ENCODE results near the gene DET1. TPM values are rescaled to one million over a fixed set of nuclear protein-coding genes. Genes with fewer than 3 reads are reported as not detected.

Gene DET1
- total RNA-seq = 8.1 and 11.0 TPM in 2 replicates

GRCh38 chr15:88546248-88547129 lies at the start of gene DET1:
DET1 (minus strand) TSS chr15:88546681; CDS start chr15:88531705, 14,976 bp downstream.

GRCh38 chr15:88467073-88467934 lies 79.2 kb downstream of the DET1 start, which contains the start of the genes MRPL46 and MRPS11:
MRPL46 (minus strand) TSS chr15:88467388; CDS start chr15:88467377, 11 bp downstream.
MRPS11 (plus strand) TSS chr15:88467708; CDS start chr15:88467718, 10 bp downstream.

Other genes starting within 250 kb of the DET1 start
- 12.4 and 26.9 TPM in 2 replicates for gene MRPL46, start 79.3 kb downstream of the DET1 start, total RNA-seq
- gene MRPS11, start 79.0 kb downstream of the DET1 start, total RNA-seq = 43.2 and 46.7 TPM in 2 replicates
- 28.5 and 36.5 TPM in 2 replicates for gene AEN, start 74.7 kb upstream of the DET1 start, total RNA-seq
- 1.1 and 14.4 TPM in 2 replicates for gene ISG20, start 92.3 kb upstream of the DET1 start, total RNA-seq